Measurements from ENCODE around the gene TMA7B.

- TF ChIP-seq CTCF (conservative IDR thresholded peaks at IDR 0.05; ENCODE audit: low read depth, low read length) (no peak), POLR2A (IDR thresholded peaks at IDR 0.05; ENCODE audit: low read depth, low read length) (no peak), RAD21 (IDR thresholded peaks at IDR 0.05; ENCODE audit: low read length) (no peak), MAFK (IDR thresholded peaks at IDR 0.05; ENCODE audit: low read depth, low read length) (no peak), SMC3 (IDR thresholded peaks at IDR 0.05; ENCODE audit: low read depth, low read length) (no peak), MXI1 (IDR thresholded peaks at IDR 0.05; ENCODE audit: borderline replicate concordance, low read depth, low read length) (no peak), CEBPB (IDR thresholded peaks at IDR 0.05; ENCODE audit: low read depth, low read length) (no peak), CHD1 (IDR thresholded peaks at IDR 0.05; ENCODE audit: low read depth, low read length) (no peak)
Observed at GRCh38 chr22:39913321-39913720, 46.9 kb upstream of the TMA7B start.
